ENCODE results near the gene RHOU. TPM values are rescaled to one million over a fixed set of nuclear protein-coding genes. Genes with fewer than 3 reads are reported as not detected.
A peak's percentile ranks its signal among the peaks of the same experiment; 100 is the strongest.

The RHOU gene
- total and polyA plus RNA-seq, 2 of the 13 experiments (the other 11 are each of a cell fraction or from before 2014, with no cell fraction given): 11.9 to 18.5 TPM

GRCh38 chr1:228735871-228736586 lies 750 bp downstream of the RHOU start (continued):
- TF ChIP-seq AHDC1 (CRISPR knock-in tag; IDR thresholded peaks at IDR 0.05; ENCODE audit: borderline replicate concordance): no peak
- no peak for TF ChIP-seq ZNF44 (CRISPR knock-in tag; IDR thresholded peaks at IDR 0.05)
- 0 out of 2 replicates have a peak, but pooled peaks have one; percentile 27 for TF ChIP-seq ZNF598 (CRISPR knock-in tag; IDR thresholded peaks at IDR 0.05; ENCODE audit: borderline replicate concordance)
- TF ChIP-seq, protein P1, sequence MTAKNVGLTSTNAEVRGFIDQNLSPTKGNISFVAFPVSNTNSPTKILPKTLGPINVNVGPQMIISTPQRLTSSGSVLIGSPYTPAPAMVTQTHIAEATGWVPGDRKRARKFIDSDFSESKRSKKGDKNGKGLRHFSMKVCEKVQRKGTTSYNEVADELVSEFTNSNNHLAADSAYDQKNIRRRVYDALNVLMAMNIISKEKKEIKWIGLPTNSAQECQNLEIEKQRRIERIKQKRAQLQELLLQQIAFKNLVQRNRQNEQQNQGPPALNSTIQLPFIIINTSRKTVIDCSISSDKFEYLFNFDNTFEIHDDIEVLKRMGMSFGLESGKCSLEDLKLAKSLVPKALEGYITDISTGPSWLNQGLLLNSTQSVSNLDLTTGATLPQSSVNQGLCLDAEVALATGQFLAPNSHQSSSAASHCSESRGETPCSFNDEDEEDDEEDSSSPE (CRISPR knock-in tag; IDR thresholded peaks at IDR 0.05): no peak
- TF ChIP-seq ZNF75D (CRISPR knock-in tag; IDR thresholded peaks at IDR 0.05; ENCODE audit: borderline replicate concordance): no peak
- no peak for TF ChIP-seq TP53 (CRISPR knock-in tag; conservative IDR thresholded peaks at IDR 0.05)
- 0 out of 2 replicates have a peak, but pooled peaks have one; percentile 28 for TF ChIP-seq ZNF317 (CRISPR knock-in tag; IDR thresholded peaks at IDR 0.05)
- no peak for TF ChIP-seq SIX4 (CRISPR knock-in tag; IDR thresholded peaks at IDR 0.05)
- no peak for TF ChIP-seq ZBTB1 (CRISPR knock-in tag; IDR thresholded peaks at IDR 0.05; ENCODE audit: borderline replicate concordance)
- no peak for TF ChIP-seq ZNF383 (CRISPR knock-in tag; IDR thresholded peaks at IDR 0.05; ENCODE audit: borderline replicate concordance)
- TF ChIP-seq, protein P2, sequence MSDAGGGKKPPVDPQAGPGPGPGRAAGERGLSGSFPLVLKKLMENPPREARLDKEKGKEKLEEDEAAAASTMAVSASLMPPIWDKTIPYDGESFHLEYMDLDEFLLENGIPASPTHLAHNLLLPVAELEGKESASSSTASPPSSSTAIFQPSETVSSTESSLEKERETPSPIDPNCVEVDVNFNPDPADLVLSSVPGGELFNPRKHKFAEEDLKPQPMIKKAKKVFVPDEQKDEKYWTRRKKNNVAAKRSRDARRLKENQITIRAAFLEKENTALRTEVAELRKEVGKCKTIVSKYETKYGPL (CRISPR knock-in tag; IDR thresholded peaks at IDR 0.05): no peak
- TF ChIP-seq ZNF446 (CRISPR knock-in tag; IDR thresholded peaks at IDR 0.05): no peak
- no peak for TF ChIP-seq ZNF10 (CRISPR knock-in tag; IDR thresholded peaks at IDR 0.05; ENCODE audit: borderline replicate concordance, low read depth)
- TF ChIP-seq PCBP2 (optimal IDR thresholded peaks at IDR 0.05; ENCODE audit: low read depth, low read length, poor library complexity, severe bottlenecking): no peak
- TF ChIP-seq TBX3 (IDR thresholded peaks at IDR 0.05; ENCODE audit: borderline replicate concordance): no peak
- no peak for TF ChIP-seq ZNF326 (CRISPR knock-in tag; IDR thresholded peaks at IDR 0.05; ENCODE audit: borderline replicate concordance)
- TF ChIP-seq, protein P3, sequence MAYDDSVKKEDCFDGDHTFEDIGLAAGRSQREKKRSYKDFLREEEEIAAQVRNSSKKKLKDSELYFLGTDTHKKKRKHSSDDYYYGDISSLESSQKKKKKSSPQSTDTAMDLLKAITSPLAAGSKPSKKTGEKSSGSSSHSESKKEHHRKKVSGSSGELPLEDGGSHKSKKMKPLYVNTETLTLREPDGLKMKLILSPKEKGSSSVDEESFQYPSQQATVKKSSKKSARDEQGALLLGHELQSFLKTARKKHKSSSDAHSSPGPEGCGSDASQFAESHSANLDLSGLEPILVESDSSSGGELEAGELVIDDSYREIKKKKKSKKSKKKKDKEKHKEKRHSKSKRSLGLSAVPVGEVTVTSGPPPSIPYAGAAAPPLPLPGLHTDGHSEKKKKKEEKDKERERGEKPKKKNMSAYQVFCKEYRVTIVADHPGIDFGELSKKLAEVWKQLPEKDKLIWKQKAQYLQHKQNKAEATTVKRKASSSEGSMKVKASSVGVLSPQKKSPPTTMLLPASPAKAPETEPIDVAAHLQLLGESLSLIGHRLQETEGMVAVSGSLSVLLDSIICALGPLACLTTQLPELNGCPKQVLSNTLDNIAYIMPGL (CRISPR knock-in tag; IDR thresholded peaks at IDR 0.05; ENCODE audit: borderline replicate concordance in 1 of 2, low read depth in 1 of 2): 0 out of 4 replicates have a peak, but pooled peaks of 1 of the 2 experiments have one; percentile 23

Data from HepG2 (cell line).